ENCODE measurements around the gene RAB11A.

RAB11A gene

GRCh38 chr15:65912235-65912634, 42.9 kb downstream of the RAB11A start:
- no peak for TF ChIP-seq CTCF (IDR thresholded peaks at IDR 0.05)
- H3K27me3 ChIP-seq, result no peaks in the 10 kb centered on the region
- no peaks in the 10 kb centered on the region for H3K4me1 ChIP-seq (ENCODE audit: control insufficient read depth in 1 of 2, insufficient read depth in 1 of 2, low read depth in 1 of 2, low read length in 1 of 2)
- no peak overlapping the region for H3K4me3 ChIP-seq (ENCODE audit: low read depth in 1 of 2, low read length in 1 of 2)
- H3K27ac ChIP-seq, result no peak overlapping the region
- peaks cover 58% of the 10 kb centered on the region for H3K36me3 ChIP-seq
- no peaks in the 10 kb centered on the region for H3K9me3 ChIP-seq

GRCh38 chr15:65913631-65914199, 44.4 kb downstream of the RAB11A start:
- peaks cover 43% of the 10 kb centered on the region for H3K36me3 ChIP-seq
- no peak overlapping the region for H3K4me3 ChIP-seq (ENCODE audit: low read depth in 1 of 2, low read length in 1 of 2)
- no peak overlapping the region for H3K27ac ChIP-seq
- no peaks in the 10 kb centered on the region for H3K4me1 ChIP-seq (ENCODE audit: control insufficient read depth in 1 of 2, insufficient read depth in 1 of 2, low read depth in 1 of 2, low read length in 1 of 2)
- H3K27me3 ChIP-seq, result no peaks in the 10 kb centered on the region
- H3K9me3 ChIP-seq, result no peaks in the 10 kb centered on the region
- TF ChIP-seq CTCF (IDR thresholded peaks at IDR 0.05), result no peak

- H3K9me3 ChIP-seq, result no peaks in the 10 kb centered on the region
- no peaks in the 10 kb centered on the region for H3K27me3 ChIP-seq
- no peak for TF ChIP-seq CTCF (IDR thresholded peaks at IDR 0.05)
- H3K4me3 ChIP-seq (ENCODE audit: low read depth in 1 of 2, low read length in 1 of 2), result no peak overlapping the region
- no peaks in the 10 kb centered on the region for H3K4me1 ChIP-seq (ENCODE audit: control insufficient read depth in 1 of 2, insufficient read depth in 1 of 2, low read depth in 1 of 2, low read length in 1 of 2)
- no peak overlapping the region for H3K27ac ChIP-seq
- H3K36me3 ChIP-seq, result peaks cover 36% of the 10 kb centered on the region
Measured at GRCh38 chr15:65914386-65914785, 45.1 kb downstream of the RAB11A start.

- Histone ChIP-seq H3K27me3 (no peaks in the 10 kb centered on the region), H3K36me3 (peaks cover 28% of the 10 kb centered on the region), H3K9me3 (no peaks in the 10 kb centered on the region), H3K4me1 (ENCODE audit: control insufficient read depth in 1 of 2, insufficient read depth in 1 of 2, low read depth in 1 of 2, low read length in 1 of 2) (no peaks in the 10 kb centered on the region), H3K4me3 (ENCODE audit: low read depth in 1 of 2, low read length in 1 of 2) (no peak overlapping the region), H3K27ac (no peak overlapping the region)
- no peak for TF ChIP-seq CTCF (IDR thresholded peaks at IDR 0.05)
Measured at GRCh38 chr15:65914981-65915925, 46.0 kb downstream of the RAB11A start.

- no peak overlapping the region for H3K4me3 ChIP-seq (ENCODE audit: low read depth in 1 of 2, low read length in 1 of 2)
- H3K27ac ChIP-seq, result no peak overlapping the region
- H3K36me3 ChIP-seq, result peaks cover 19% of the 10 kb centered on the region
- no peak for TF ChIP-seq CTCF (IDR thresholded peaks at IDR 0.05)
- no peaks in the 10 kb centered on the region for H3K9me3 ChIP-seq
- no peaks in the 10 kb centered on the region for H3K4me1 ChIP-seq (ENCODE audit: control insufficient read depth in 1 of 2, insufficient read depth in 1 of 2, low read depth in 1 of 2, low read length in 1 of 2)
- H3K27me3 ChIP-seq, result no peaks in the 10 kb centered on the region
Measured at GRCh38 chr15:65916041-65916663, 46.9 kb downstream of the RAB11A start.
